Measurements from ENCODE around the gene SEMA3F. TPM values are rescaled to one million over a fixed set of nuclear protein-coding genes. Genes with fewer than 3 reads are reported as not detected.
A peak's percentile ranks its signal among the peaks of the same experiment; 100 is the strongest.

Gene SEMA3F
- total RNA-seq, 1 donor from 2014 or later: 14.5 TPM

GRCh38 chr3:50132421-50133282 lies 22.5 kb upstream of the SEMA3F start:
- H3K9me3 Mint-ChIP-seq: no peaks in the 10 kb centered on the region
- TF ChIP-seq EZH2phosphoT487 (IDR thresholded peaks at IDR 0.05) (no peak), EZH2 (IDR thresholded peaks at IDR 0.05) (no peak), CTCF (IDR thresholded peaks at IDR 0.05) (no peak)
- Histone ChIP-seq H3K9me3 (ENCODE audit: low read depth) (no peaks in the 10 kb centered on the region), H4K20me1 (ENCODE audit: low read depth) (no peaks in the 10 kb centered on the region), H3K4me1 (peaks cover 27% of the 10 kb centered on the region), H3F3A (ENCODE audit: low read depth) (peaks cover 4% of the 10 kb centered on the region), H3K4me3 (no peak overlapping the region), H3K4me2 (no peak overlapping the region), H3K36me3 (no peaks in the 10 kb centered on the region), H2AFZ (replicated peaks) (no peak overlapping the region), H3K27me3 (no peaks in the 10 kb centered on the region), H3K9ac (no peak overlapping the region), H3K27ac (no peak overlapping the region), H3K79me2 (ENCODE audit: low read depth) (no peaks in the 10 kb centered on the region)
- H3K4me3 Mint-ChIP-seq: peak overlapping the region; percentile 15
- peak; percentile 80 for DNase-seq (ENCODE audit: low spot score)
- peaks cover 7% of the 10 kb centered on the region for H3K27me3 Mint-ChIP-seq (ENCODE audit: insufficient read depth, low read depth)
- H3K27ac Mint-ChIP-seq: peak overlapping the region; percentile 76
- no peaks in the 10 kb centered on the region for H3K36me3 Mint-ChIP-seq
- peaks cover 36% of the 10 kb centered on the region for H3K4me1 Mint-ChIP-seq

- H3K4me1 ChIP-seq: peaks cover 33% of the 10 kb centered on the region
- peaks cover 7% of the 10 kb centered on the region for H3F3A ChIP-seq (ENCODE audit: low read depth)
- no peak overlapping the region for H3K4me3 ChIP-seq
- H3K27me3 ChIP-seq: no peaks in the 10 kb centered on the region
- H3K4me1 Mint-ChIP-seq: peaks cover 42% of the 10 kb centered on the region
- H3K27ac Mint-ChIP-seq: peak overlapping the region; percentile 76
- no peaks in the 10 kb centered on the region for H3K9me3 Mint-ChIP-seq
- DNase-seq (ENCODE audit: low spot score): no peak
- H3K27ac ChIP-seq: no peak overlapping the region
- H3K36me3 Mint-ChIP-seq: no peaks in the 10 kb centered on the region
- peaks cover 4% of the 10 kb centered on the region for H3K27me3 Mint-ChIP-seq (ENCODE audit: insufficient read depth, low read depth)
- no peak overlapping the region for H2AFZ ChIP-seq (replicated peaks)
- H3K9ac ChIP-seq: no peak overlapping the region
- H3K9me3 ChIP-seq (ENCODE audit: low read depth): no peaks in the 10 kb centered on the region
- no peak for TF ChIP-seq EZH2 (IDR thresholded peaks at IDR 0.05)
- no peak for TF ChIP-seq EZH2phosphoT487 (IDR thresholded peaks at IDR 0.05)
- TF ChIP-seq CTCF (IDR thresholded peaks at IDR 0.05): no peak
- H3K79me2 ChIP-seq (ENCODE audit: low read depth): no peaks in the 10 kb centered on the region
- H3K4me3 Mint-ChIP-seq: no peak overlapping the region
- no peaks in the 10 kb centered on the region for H4K20me1 ChIP-seq (ENCODE audit: low read depth)
- no peaks in the 10 kb centered on the region for H3K36me3 ChIP-seq
- no peak overlapping the region for H3K4me2 ChIP-seq
These were observed 21.9 kb upstream of the SEMA3F start for GRCh38 chr3:50133283-50133615.

- Histone ChIP-seq H4K20me1 (ENCODE audit: low read depth) (no peaks in the 10 kb centered on the region), H3K4me3 (no peak overlapping the region), H2AFZ (replicated peaks) (no peak overlapping the region), H3K4me2 (no peak overlapping the region), H3K27ac (no peak overlapping the region), H3K4me1 (peaks cover 44% of the 10 kb centered on the region), H3K27me3 (no peaks in the 10 kb centered on the region), H3K9ac (no peak overlapping the region), H3K9me3 (ENCODE audit: low read depth) (no peaks in the 10 kb centered on the region), H3K79me2 (ENCODE audit: low read depth) (no peaks in the 10 kb centered on the region), H3F3A (ENCODE audit: low read depth) (peaks cover 18% of the 10 kb centered on the region), H3K36me3 (no peaks in the 10 kb centered on the region)
- TF ChIP-seq EZH2phosphoT487 (IDR thresholded peaks at IDR 0.05) (no peak), EZH2 (IDR thresholded peaks at IDR 0.05) (no peak), CTCF (IDR thresholded peaks at IDR 0.05) (no peak)
- peaks cover 53% of the 10 kb centered on the region for H3K4me1 Mint-ChIP-seq
- H3K27me3 Mint-ChIP-seq (ENCODE audit: insufficient read depth, low read depth): peaks cover 4% of the 10 kb centered on the region
- H3K4me3 Mint-ChIP-seq: no peak overlapping the region
- DNase-seq (ENCODE audit: low spot score): no peak
- H3K9me3 Mint-ChIP-seq: no peaks in the 10 kb centered on the region
- peak overlapping the region; percentile 83 for H3K27ac Mint-ChIP-seq
- H3K36me3 Mint-ChIP-seq: no peaks in the 10 kb centered on the region
These were observed 20.8 kb upstream of the SEMA3F start for GRCh38 chr3:50134367-50134766.
